Measurements from ENCODE around the gene MELK.

GRCh38 chr9:36656842-36657241, 84.1 kb downstream of the MELK start:
- no peak for TF ChIP-seq CTCF (IDR thresholded peaks at IDR 0.05; ENCODE audit: low read depth, low read length)
- no peak for TF ChIP-seq EZH2phosphoT487 (IDR thresholded peaks at IDR 0.05; ENCODE audit: low read depth)
